ENCODE results near the gene COX7C.

- TF ChIP-seq TAF1 (IDR thresholded peaks at IDR 0.05; ENCODE audit: control insufficient read depth, extremely low read depth, insufficient read depth, low read length, severe bottlenecking) (no peak), FOXK2 (conservative IDR thresholded peaks at IDR 0.05 in 1 of 2, IDR thresholded peaks at IDR 0.05 in 1 of 2; ENCODE audit: low read depth in 2 of 2) (no peak), CTCF (IDR thresholded peaks at IDR 0.05 in 2 of 3, conservative IDR thresholded peaks at IDR 0.05 in 1 of 3; ENCODE audit: insufficient read depth in 2 of 3, low read depth in 1 of 3, low read length in 3 of 3) (no peak), TFAM (CRISPR knock-in tag; conservative IDR thresholded peaks at IDR 0.05) (no peak), CXXC5 (CRISPR knock-in tag; IDR thresholded peaks at IDR 0.05) (no peak), HMGN3 (IDR thresholded peaks at IDR 0.05; ENCODE audit: borderline replicate concordance, extremely low read depth, insufficient read length, low read depth, low read length) (no peak), FIP1L1 (IDR thresholded peaks at IDR 0.05; ENCODE audit: low read depth, low read length, poor library complexity, severe bottlenecking) (no peak), TCFL5 (CRISPR knock-in tag; conservative IDR thresholded peaks at IDR 0.05) (no peak), HDGF (IDR thresholded peaks at IDR 0.05) (no peak)
These were observed 32.2 kb downstream of the COX7C start for GRCh38 chr5:86649832-86650505.
